SK-N-SH (cell line): ENCODE results near the gene GRB2. TPM values are rescaled to one million over a fixed set of nuclear protein-coding genes. Genes with fewer than 3 reads are reported as not detected.

Experiments
- CTCF ChIA-PET: fragments of 300-600, 350-600 bp; formaldehyde crosslinking; extraction: SDS; loops from one replicate; lab custom pipeline; 2021; lab: Yijun Ruan, JAX
- POLR2A ChIA-PET: fragments of 350-600 bp; sonication (Branson Sonifier 250); formaldehyde crosslinking; extraction: SDS; loops from one replicate; lab custom pipeline; 2020; ENCODE audit warnings: antibody characterized with exemption, inconsistent platforms; lab: Yijun Ruan, JAX
- DNase-seq: peaks from one replicate; pipeline ENCODE4 v3.0.0; 2012
- H2AFZ ChIP-seq: fragments of 200-600 bp; sonication (generic); 2 replicates; pipeline ENCODE4 v1.8.1; 2016; ENCODE audit warnings: antibody characterized with exemption, mild to moderate bottlenecking, low read depth
- H3F3A ChIP-seq: fragments of 200-600 bp; sonication (generic); replicated peaks from 2 replicates; pipeline ENCODE3; 2016; ENCODE audit warnings: antibody characterized with exemption, mild to moderate bottlenecking; ENCODE audit not compliant: insufficient read depth
- H3K27ac ChIP-seq, 2 experiments: fragments of 200-500 bp in 1 of 2; fragments of 200-600 bp in 1 of 2; sonication (Bioruptor generic) in 1 of 2; sonication (generic), shearing (Covaris generic) in 1 of 2; 2 replicates each; pipeline versions ENCODE4 v1.5.1 to v1.6.1; 2014 to 2016; ENCODE audit warnings: low read depth in 2 of 2, inconsistent platforms in 1 of 2, low read length in 1 of 2, mild to moderate bottlenecking in 1 of 2, mixed read lengths in 1 of 2
- H3K27me3 ChIP-seq: fragments of 200-600 bp; sonication (generic), shearing (Covaris generic); 2 replicates; pipeline ENCODE4 v1.6.1; 2016; ENCODE audit warnings: mixed run types; ENCODE audit not compliant: insufficient read depth
- H3K36me3 ChIP-seq, 2 experiments: fragments of 200-500 bp in 1 of 2; fragments of 200-600 bp in 1 of 2; sonication (Bioruptor generic) in 1 of 2; sonication (generic) in 1 of 2; replicated peaks in 1 of 2; 2 replicates each; pipeline versions ENCODE3 to v1.5.1; 2014 to 2016; ENCODE audit warnings: low read length in 1 of 2, mild to moderate bottlenecking in 1 of 2; ENCODE audit not compliant: insufficient read depth in 2 of 2, control insufficient read depth in 1 of 2
- H3K4me1 ChIP-seq, 2 experiments: fragments of 200-500 bp in 1 of 2; fragments of 200-600 bp in 1 of 2; sonication (Bioruptor generic) in 1 of 2; sonication (generic), shearing (Covaris generic) in 1 of 2; 2 replicates each; pipeline versions ENCODE4 v1.5.1 to v1.6.1; 2014 to 2016; ENCODE audit warnings: low read depth in 1 of 2, low read length in 1 of 2, mixed run types in 1 of 2; ENCODE audit not compliant: insufficient read depth in 2 of 2, control insufficient read depth in 1 of 2
- H3K4me2 ChIP-seq: fragments of 200-600 bp; sonication (generic), shearing (Covaris generic); 2 replicates; pipeline ENCODE4 v1.6.1; 2017; ENCODE audit warnings: mixed run types
- H3K4me3 ChIP-seq, 2 experiments: fragments of 200-500 bp in 1 of 2; fragments of 200-600 bp in 1 of 2; sonication (Bioruptor generic) in 1 of 2; sonication (generic), shearing (Covaris generic) in 1 of 2; 2 replicates each; pipeline versions ENCODE4 v1.5.1 to v1.8.1; 2014 to 2016; ENCODE audit warnings: low read depth in 2 of 2, inconsistent platforms in 1 of 2, low read length in 1 of 2, mild to moderate bottlenecking in 1 of 2, mixed read lengths in 1 of 2, moderate library complexity in 1 of 2
- H3K79me2 ChIP-seq: fragments of 200-600 bp; sonication (generic); 2 replicates; pipeline ENCODE4 v1.8.1; 2017; ENCODE audit warnings: mild to moderate bottlenecking; ENCODE audit not compliant: insufficient read depth
- H3K9ac ChIP-seq: fragments of 200-600 bp; sonication (generic); 2 replicates; pipeline ENCODE4 v1.6.1; 2017; ENCODE audit warnings: mixed run types
- H3K9me2 ChIP-seq: fragments of 200-600 bp; sonication (generic); 2 replicates; pipeline ENCODE4 v1.6.1; 2017; ENCODE audit warnings: mixed run types
- H3K9me3 ChIP-seq: fragments of 200-600 bp; sonication (generic); 2 replicates; pipeline ENCODE4 v1.6.1; 2017; ENCODE audit warnings: mixed run types, mild to moderate bottlenecking, moderate library complexity
- H4K20me1 ChIP-seq: fragments of 200-600 bp; sonication (generic); 2 replicates; pipeline ENCODE4 v1.6.1; 2017; ENCODE audit warnings: mild to moderate bottlenecking, mixed run types; ENCODE audit not compliant: insufficient read depth
- CHD2 ChIP-seq: fragments of 150-350 bp; IDR thresholded peaks from 2 replicates; pipeline ENCODE4 v1.6.1; 2018; ENCODE audit warnings: low read length; ENCODE audit not compliant: partially characterized antibody
- EP300 ChIP-seq, 2 experiments: IDR thresholded peaks; 2 replicates each; pipeline versions ENCODE4 v1.4.0 to v1.6.1; 2012; ENCODE audit warnings: borderline replicate concordance in 1 of 2, low read depth in 1 of 2, low read length in 1 of 2
- EZH2phosphoT487 ChIP-seq: fragments of 200-600 bp; sonication (generic); IDR thresholded peaks from 2 replicates; pipeline ENCODE4 v1.6.1; 2017; ENCODE audit warnings: low read depth, mixed run types, mild to moderate bottlenecking, antibody characterized with exemption, moderate library complexity, borderline replicate concordance
- FOSL2 ChIP-seq: IDR thresholded peaks from 2 replicates; pipeline ENCODE4 v1.4.0; 2012; ENCODE audit warnings: low read depth, mild to moderate bottlenecking, moderate library complexity, borderline replicate concordance
- FOXM1 ChIP-seq: IDR thresholded peaks from 2 replicates; pipeline ENCODE4 v1.4.0; 2012; ENCODE audit warnings: low read depth, mild to moderate bottlenecking
- GABPA ChIP-seq: IDR thresholded peaks from 2 replicates; pipeline ENCODE4 v1.4.0; 2012; ENCODE audit warnings: low read depth, mild to moderate bottlenecking
- JUND ChIP-seq: IDR thresholded peaks from 2 replicates; pipeline ENCODE4 v1.4.0; 2012
- RAD21 ChIP-seq: IDR thresholded peaks from 2 replicates; pipeline ENCODE4 v1.6.1; 2012; ENCODE audit warnings: mild to moderate bottlenecking, low read length
- TAF1 ChIP-seq: IDR thresholded peaks from 2 replicates; pipeline ENCODE4 v1.6.1; 2012; ENCODE audit warnings: low read depth, mild to moderate bottlenecking, low read length, moderate library complexity, borderline replicate concordance
- TCF12 ChIP-seq: IDR thresholded peaks from 2 replicates; pipeline ENCODE4 v1.4.0; 2012
- YY1 ChIP-seq: IDR thresholded peaks from 2 replicates; pipeline ENCODE4 v1.4.0; 2012; ENCODE audit warnings: low read depth, mild to moderate bottlenecking
- WGBS: methylation state at CpG from one replicate; pipeline ENCODE4 v1.1.6; 2017; ENCODE audit warnings: low lambda C conversion rate; 5-methylcytosine and 5-hydroxymethylcytosine counted together
- polyA plus RNA-seq, 3 experiments: library from polyadenylated mRNA; depleted of rRNA; stranded (reverse); fragments of >200 nt; gene quantifications; 2 replicates each; pipeline ENCODE4 v1.2.3, GENCODE V29; 2012
- TF ChIP-seq, protein P1 (sequence below): fragments of 200-600 bp; sonication (generic); IDR thresholded peaks from 2 replicates; pipeline ENCODE4 v1.6.1; 2017; ENCODE audit warnings: antibody characterized with exemption, mild to moderate bottlenecking, moderate library complexity
- TF ChIP-seq, protein P2 (sequence below): IDR thresholded peaks from 2 replicates; pipeline ENCODE4 v1.4.0; 2012; ENCODE audit warnings: low read depth, borderline replicate concordance
- TF ChIP-seq, protein P3 (sequence below): IDR thresholded peaks from 2 replicates; pipeline ENCODE4 v1.4.0; 2012; ENCODE audit warnings: low read depth
- TF ChIP-seq, protein P4 (sequence below): IDR thresholded peaks from 2 replicates; pipeline ENCODE4 v1.4.0; 2012; ENCODE audit warnings: low read depth, borderline replicate concordance
- TF ChIP-seq, protein P5 (sequence below): IDR thresholded peaks from 2 replicates; pipeline ENCODE4; 2012
- TF ChIP-seq, protein P6 (sequence below): fragments of 150-350 bp; IDR thresholded peaks from 2 replicates; pipeline ENCODE4 v1.6.1; 2017; ENCODE audit warnings: antibody characterized with exemption, low read length, low read depth, borderline replicate concordance

The GRB2 gene
- polyA plus RNA-seq, 1 of the 3 experiments (the other 2 are of a cell fraction): 89.6 TPM

DNA sequence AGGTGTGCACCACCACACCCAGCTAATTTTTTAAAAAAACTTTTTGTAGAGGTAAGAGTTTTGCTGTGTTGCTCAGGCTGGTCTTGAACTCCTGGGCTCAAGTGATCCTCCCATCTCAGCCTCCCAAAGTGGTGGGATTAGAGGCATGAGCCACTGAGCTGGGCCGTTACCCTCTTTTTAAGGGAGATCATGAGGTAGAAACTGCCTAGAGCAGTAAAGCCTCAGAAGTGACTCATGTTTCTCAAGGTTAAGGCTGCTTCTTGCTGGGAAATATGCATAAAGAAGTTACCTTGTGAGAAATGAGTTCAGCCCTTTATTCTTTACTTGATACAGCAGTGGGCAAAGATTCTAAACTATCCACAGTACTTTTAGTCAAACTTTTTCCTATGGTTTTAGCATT, 38.2 kb downstream of the GRB2 start:
- 79% methylated on average over 1 of the region's 1 CpG for WGBS
- H3K36me3 ChIP-seq: no peaks in the 10 kb centered on the region
- H3F3A ChIP-seq: peaks cover 20% of the 10 kb centered on the region
- H3K79me2 ChIP-seq: peaks cover 98% of the 10 kb centered on the region
- DNase-seq: no peak
- POLR2A ChIA-PET: no interaction called here
- H3K9me2 ChIP-seq: no peaks in the 10 kb centered on the region
- TF ChIP-seq TAF1 (no peak), FOSL2 (peak; percentile 23; the same call in 1 of the 2 replicates)
- H3K4me2 ChIP-seq: no peak overlapping the region
- no peaks in the 10 kb centered on the region for H3K9me3 ChIP-seq
- H3K4me3 ChIP-seq: no peak overlapping the region
- H3K9ac ChIP-seq: no peak overlapping the region
- no peak overlapping the region for H2AFZ ChIP-seq
- CTCF ChIA-PET: interaction anchor here (1.3 to 5.1 kb wide), 2 partner anchors 10 to 45 kb away, joined by 6 to 24 read pairs; no protein-coding TSS in a partner anchor
- no peaks in the 10 kb centered on the region for H3K27me3 ChIP-seq
- peaks cover 8 to 28% of the 10 kb centered on the region in 2 experiments; a peak in 3 of 4 replicates for H3K4me1 ChIP-seq
- no peak overlapping the region for H3K27ac ChIP-seq
- H4K20me1 ChIP-seq: peaks cover 100% of the 10 kb centered on the region

DNA sequence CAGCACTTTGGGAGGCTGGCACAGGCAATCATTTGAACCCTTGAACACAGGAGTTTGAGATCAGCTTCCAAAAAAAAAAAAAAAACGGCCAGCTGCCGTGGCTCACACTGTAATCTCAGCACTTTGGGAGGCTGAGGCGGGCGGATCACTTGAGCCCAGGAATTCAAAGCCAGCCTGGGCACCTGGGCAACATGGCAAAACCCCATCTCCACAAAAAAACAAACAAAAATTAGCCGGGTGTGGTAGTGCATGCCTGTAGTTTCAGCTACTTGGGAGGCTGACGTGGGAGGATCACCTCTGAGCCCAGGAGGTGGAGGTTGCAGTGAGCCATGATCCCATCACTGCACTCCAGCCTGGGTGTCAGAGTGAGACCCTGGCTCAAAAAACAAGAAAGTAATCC, 39.0 kb downstream of the GRB2 start:
- WGBS: 76% methylated on average over 6 of the region's 6 CpGs
- no peaks in the 10 kb centered on the region for H3K27me3 ChIP-seq
- no peak overlapping the region for H3K4me3 ChIP-seq
- no peak for DNase-seq
- POLR2A ChIA-PET: no interaction called here
- TF ChIP-seq, protein P1, sequence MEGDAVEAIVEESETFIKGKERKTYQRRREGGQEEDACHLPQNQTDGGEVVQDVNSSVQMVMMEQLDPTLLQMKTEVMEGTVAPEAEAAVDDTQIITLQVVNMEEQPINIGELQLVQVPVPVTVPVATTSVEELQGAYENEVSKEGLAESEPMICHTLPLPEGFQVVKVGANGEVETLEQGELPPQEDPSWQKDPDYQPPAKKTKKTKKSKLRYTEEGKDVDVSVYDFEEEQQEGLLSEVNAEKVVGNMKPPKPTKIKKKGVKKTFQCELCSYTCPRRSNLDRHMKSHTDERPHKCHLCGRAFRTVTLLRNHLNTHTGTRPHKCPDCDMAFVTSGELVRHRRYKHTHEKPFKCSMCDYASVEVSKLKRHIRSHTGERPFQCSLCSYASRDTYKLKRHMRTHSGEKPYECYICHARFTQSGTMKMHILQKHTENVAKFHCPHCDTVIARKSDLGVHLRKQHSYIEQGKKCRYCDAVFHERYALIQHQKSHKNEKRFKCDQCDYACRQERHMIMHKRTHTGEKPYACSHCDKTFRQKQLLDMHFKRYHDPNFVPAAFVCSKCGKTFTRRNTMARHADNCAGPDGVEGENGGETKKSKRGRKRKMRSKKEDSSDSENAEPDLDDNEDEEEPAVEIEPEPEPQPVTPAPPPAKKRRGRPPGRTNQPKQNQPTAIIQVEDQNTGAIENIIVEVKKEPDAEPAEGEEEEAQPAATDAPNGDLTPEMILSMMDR: no peak
- TF ChIP-seq, protein P2, sequence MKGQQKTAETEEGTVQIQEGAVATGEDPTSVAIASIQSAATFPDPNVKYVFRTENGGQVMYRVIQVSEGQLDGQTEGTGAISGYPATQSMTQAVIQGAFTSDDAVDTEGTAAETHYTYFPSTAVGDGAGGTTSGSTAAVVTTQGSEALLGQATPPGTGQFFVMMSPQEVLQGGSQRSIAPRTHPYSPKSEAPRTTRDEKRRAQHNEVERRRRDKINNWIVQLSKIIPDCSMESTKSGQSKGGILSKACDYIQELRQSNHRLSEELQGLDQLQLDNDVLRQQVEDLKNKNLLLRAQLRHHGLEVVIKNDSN: no peak
- TF ChIP-seq, protein P3, sequence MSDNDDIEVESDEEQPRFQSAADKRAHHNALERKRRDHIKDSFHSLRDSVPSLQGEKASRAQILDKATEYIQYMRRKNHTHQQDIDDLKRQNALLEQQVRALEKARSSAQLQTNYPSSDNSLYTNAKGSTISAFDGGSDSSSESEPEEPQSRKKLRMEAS: no peak
- TF ChIP-seq FOXM1 (no peak), JUND (no peak), TAF1 (no peak), RAD21 (no peak), GABPA (no peak), FOSL2 (no peak), CHD2 (no peak), EP300 (IDR thresholded peaks at IDR 0.05; ENCODE audit: borderline replicate concordance in 1 of 2, low read depth in 1 of 2, low read length in 1 of 2) (no peak), TCF12 (no peak), EZH2phosphoT487 (no peak), YY1 (no peak)
- TF ChIP-seq, protein P4, sequence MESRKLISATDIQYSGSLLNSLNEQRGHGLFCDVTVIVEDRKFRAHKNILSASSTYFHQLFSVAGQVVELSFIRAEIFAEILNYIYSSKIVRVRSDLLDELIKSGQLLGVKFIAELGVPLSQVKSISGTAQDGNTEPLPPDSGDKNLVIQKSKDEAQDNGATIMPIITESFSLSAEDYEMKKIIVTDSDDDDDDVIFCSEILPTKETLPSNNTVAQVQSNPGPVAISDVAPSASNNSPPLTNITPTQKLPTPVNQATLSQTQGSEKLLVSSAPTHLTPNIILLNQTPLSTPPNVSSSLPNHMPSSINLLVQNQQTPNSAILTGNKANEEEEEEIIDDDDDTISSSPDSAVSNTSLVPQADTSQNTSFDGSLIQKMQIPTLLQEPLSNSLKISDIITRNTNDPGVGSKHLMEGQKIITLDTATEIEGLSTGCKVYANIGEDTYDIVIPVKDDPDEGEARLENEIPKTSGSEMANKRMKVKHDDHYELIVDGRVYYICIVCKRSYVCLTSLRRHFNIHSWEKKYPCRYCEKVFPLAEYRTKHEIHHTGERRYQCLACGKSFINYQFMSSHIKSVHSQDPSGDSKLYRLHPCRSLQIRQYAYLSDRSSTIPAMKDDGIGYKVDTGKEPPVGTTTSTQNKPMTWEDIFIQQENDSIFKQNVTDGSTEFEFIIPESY: no peak
- TF ChIP-seq, protein P5, sequence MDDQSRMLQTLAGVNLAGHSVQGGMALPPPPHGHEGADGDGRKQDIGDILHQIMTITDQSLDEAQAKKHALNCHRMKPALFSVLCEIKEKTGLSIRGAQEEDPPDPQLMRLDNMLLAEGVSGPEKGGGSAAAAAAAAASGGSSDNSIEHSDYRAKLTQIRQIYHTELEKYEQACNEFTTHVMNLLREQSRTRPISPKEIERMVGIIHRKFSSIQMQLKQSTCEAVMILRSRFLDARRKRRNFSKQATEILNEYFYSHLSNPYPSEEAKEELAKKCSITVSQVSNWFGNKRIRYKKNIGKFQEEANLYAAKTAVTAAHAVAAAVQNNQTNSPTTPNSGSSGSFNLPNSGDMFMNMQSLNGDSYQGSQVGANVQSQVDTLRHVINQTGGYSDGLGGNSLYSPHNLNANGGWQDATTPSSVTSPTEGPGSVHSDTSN: no peak
- TF ChIP-seq, protein P6, sequence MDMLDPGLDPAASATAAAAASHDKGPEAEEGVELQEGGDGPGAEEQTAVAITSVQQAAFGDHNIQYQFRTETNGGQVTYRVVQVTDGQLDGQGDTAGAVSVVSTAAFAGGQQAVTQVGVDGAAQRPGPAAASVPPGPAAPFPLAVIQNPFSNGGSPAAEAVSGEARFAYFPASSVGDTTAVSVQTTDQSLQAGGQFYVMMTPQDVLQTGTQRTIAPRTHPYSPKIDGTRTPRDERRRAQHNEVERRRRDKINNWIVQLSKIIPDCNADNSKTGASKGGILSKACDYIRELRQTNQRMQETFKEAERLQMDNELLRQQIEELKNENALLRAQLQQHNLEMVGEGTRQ: no peak
- no peaks in the 10 kb centered on the region for H3K36me3 ChIP-seq
- peaks cover 100% of the 10 kb centered on the region for H4K20me1 ChIP-seq
- H3K4me1 ChIP-seq: peaks cover 8 to 28% of the 10 kb centered on the region in 2 experiments; a peak in 3 of 4 replicates
- H3K9ac ChIP-seq: no peak overlapping the region
- H3K9me3 ChIP-seq: no peaks in the 10 kb centered on the region
- H3F3A ChIP-seq: peaks cover 18% of the 10 kb centered on the region
- no peak overlapping the region for H3K4me2 ChIP-seq
- H3K27ac ChIP-seq: no peak overlapping the region
- H2AFZ ChIP-seq: no peak overlapping the region
- CTCF ChIA-PET: interaction anchor here (1.0 to 5.1 kb wide), 4 partner anchors 11 to 68 kb away, joined by 3 to 24 read pairs (median 4); no protein-coding TSS in a partner anchor
- H3K79me2 ChIP-seq: peaks cover 98% of the 10 kb centered on the region
- H3K9me2 ChIP-seq: no peaks in the 10 kb centered on the region
